Adrenal gland (tissue), 19 donors: ENCODE measurements around the gene FADS3. TPM values are rescaled to one million over a fixed set of nuclear protein-coding genes. Genes with fewer than 3 reads are reported as not detected.

ENCODE experiments used
- DNase-seq, 7 donors: peaks; one replicate each; pipeline ENCODE4 v3.0.0-alpha.2; 2019 to 2020
- H3K27ac ChIP-seq, 5 donors: fragments of 200-600 bp; sonication (generic) in 4 of 5; 1 replicate in 3 of 5; 2 replicates in 2 of 5; pipeline versions ENCODE4 v1.5.1 to v1.8.0; 2016 to 2020; ENCODE audit warnings: mild to moderate bottlenecking in 1 of 5
- H3K27me3 ChIP-seq: fragments of 200-600 bp; 2 replicates; pipeline ENCODE4 v1.8.0; 2021
- H3K36me3 ChIP-seq, 2 donors: fragments of 200-600 bp; replicated peaks in 1 of 2; 1 replicate in 1 of 2; 2 replicates in 1 of 2; pipeline versions ENCODE4 v1.5.1 to v1.8.0; 2018 to 2022
- H3K4me1 ChIP-seq, 2 donors: fragments of 200-600 bp; replicated peaks in 1 of 2; 1 replicate in 1 of 2; 2 replicates in 1 of 2; pipeline versions ENCODE4 v1.5.1 to v1.8.0; 2018 to 2021
- H3K4me3 ChIP-seq, 4 donors: fragments of 200-600 bp; sonication (generic) in 3 of 4; one replicate each; pipeline ENCODE4 v1.5.1; 2016 to 2018
- H3K9me3 ChIP-seq, 3 donors: fragments of 200-600 bp; sonication (generic) in 1 of 3; replicated peaks in 1 of 3; 1 replicate in 2 of 3; 2 replicates in 1 of 3; pipeline versions ENCODE4 v1.5.1 to v1.8.0; 2016 to 2021
- CTCF ChIP-seq, 6 experiments: fragments of 450-650 bp in 4 of 6; fragments of 200-600 bp in 2 of 6; sonication (generic) in 1 of 6; IDR thresholded peaks; 1 replicate in 5 of 6; 2 replicates in 1 of 6; pipeline versions ENCODE4 v1.5.1 to v1.8.0; 2016 to 2021; ENCODE audit warnings: antibody characterized with exemption in 6 of 6, mild to moderate bottlenecking in 2 of 6, moderate library complexity in 1 of 6
- POLR2A ChIP-seq, 2 donors: fragments of 450-650 bp; IDR thresholded peaks; one replicate each; pipeline ENCODE4 v1.6.1; 2017; ENCODE audit warnings: antibody characterized with exemption in 2 of 2, mild to moderate bottlenecking in 2 of 2, moderate library complexity in 1 of 2
- WGBS, 4 donors: extraction: QIAGEN DNeasy Blood & Tissue Kit in 2 of 4; methylation state at CpG; one replicate each; pipeline versions ENCODE4 v1.1.5 to v1.1.7; 2013 to 2017; 5-methylcytosine and 5-hydroxymethylcytosine counted together
- intact Hi-C, 2 donors: fragments of 100-400 bp; cut with DNase I; formaldehyde crosslinking; loops; one replicate each; pipeline versions ENCODE4 v1.14.1 to v1.15.0; 2022 to 2023
- long read RNA-seq, 10 donors: library from polyadenylated mRNA in 3 of 10; unstranded in 2 of 10; stranded (forward) in 1 of 10; transcript quantifications; one replicate each; pipeline ENCODE4 v2.0.0 and lab custom pipeline, GENCODE V29; 2021 to 2026
- polyA plus RNA-seq, 3 donors: library from polyadenylated mRNA; stranded (reverse); fragments of 200-250 nt in 2 of 3; fragments of 350-450 nt in 1 of 3; fragmentation: Illumina TruSeq in 1 of 3; extraction: RNeasy Lipid Tissue Mini Kit (QIAGEN cat#74804) in 1 of 3; gene quantifications; one replicate each; pipeline ENCODE4 v1.2.3, GENCODE V29; 2013 to 2014
- total RNA-seq, 9 donors: library from RNA; depleted of rRNA in 4 of 9; stranded (reverse); fragments of >200 nt in 4 of 9; fragments of 120-200 nt in 1 of 9; fragmentation: NEBNext Ultra II Directional in 1 of 9; extraction: Animal tissue kit (Norgen Biotek cat#: 25700) in 1 of 9; gene quantifications; one replicate each; pipeline versions ENCODE4 v1.1.0 to v1.2.4, GENCODE V29; 2013 to 2023
- donor health status: healthy with polysubstance abuse.
- donor health status: Bipolar disorder and iron deficiency.
- donor health status: DM: yes; HTN: yes; CAD: no.
- donor health status: DM: no; HTN: no; CAD: no.
- donor health status: DM: no; HTN: no; CAD: no.
- donor health status: DM: yes; HTN: yes; CAD: no.

FADS3 gene
- total RNA-seq, result 100 to 1,000 TPM in 6 of 9 donors, 10 to 100 TPM in 3; 22.2 to 145 (median 105) TPM
- polyA plus RNA-seq, result 100 to 1,000 TPM in 2 of 3 donors, 10 to 100 TPM in 1; 98.2 to 175 (median 103) TPM
- long read RNA-seq, donor 1, transcript FADS3-201 (12 exons, 1,779 nt), result major isoform, 6 of 13 reads
- long read RNA-seq, donor 1, partial matches to known transcripts, result 5 of 13 reads
- long read RNA-seq, donor 1, other reads (novel, unspliced or antisense), result 0 of 13 reads
- long read RNA-seq, donor 2, partial matches to known transcripts, result 0 of 3 reads
- long read RNA-seq, donor 2, other reads (novel, unspliced or antisense), result 0 of 3 reads
- long read RNA-seq, donor 3, transcript FADS3-201 (12 exons, 1,779 nt), result major isoform, 9 of 10 reads
- long read RNA-seq, donor 3, partial matches to known transcripts, result 0 of 10 reads
- long read RNA-seq, donor 3, other reads (novel, unspliced or antisense), result 0 of 10 reads
- long read RNA-seq, donor 4, transcript FADS3-201 (12 exons, 1,779 nt), result major isoform, 13 of 20 reads
- long read RNA-seq, donor 4, partial matches to known transcripts, result 4 of 20 reads
- long read RNA-seq, donor 4, other reads (novel, unspliced or antisense), result 3 of 20 reads
- long read RNA-seq, donor 5, transcript FADS3-201 (12 exons, 1,779 nt), result major isoform, 176 of 314 reads
- long read RNA-seq, donor 5, partial matches to known transcripts, result 11 of 314 reads
- long read RNA-seq, donor 5, other reads (novel, unspliced or antisense), result 123 of 314 reads
- long read RNA-seq, donor 6, transcript FADS3-201 (12 exons, 1,779 nt), result major isoform, 5 of 10 reads
- long read RNA-seq, donor 6, partial matches to known transcripts, result 2 of 10 reads
- long read RNA-seq, donor 6, other reads (novel, unspliced or antisense), result 2 of 10 reads
- long read RNA-seq, donor 7, partial matches to known transcripts, result 6 of 11 reads
- long read RNA-seq, donor 7, other reads (novel, unspliced or antisense), result 0 of 11 reads
- long read RNA-seq, donor 8, partial matches to known transcripts, result 0 of 5 reads
- long read RNA-seq, donor 8, other reads (novel, unspliced or antisense), result 0 of 5 reads
- long read RNA-seq, donor 9, transcript FADS3-201 (12 exons, 1,779 nt), result major isoform, 5 of 8 reads
- long read RNA-seq, donor 9, partial matches to known transcripts, result 0 of 8 reads
- long read RNA-seq, donor 9, other reads (novel, unspliced or antisense), result 0 of 8 reads
- long read RNA-seq, donor 10, partial matches to known transcripts, result 0 of 2 reads
- long read RNA-seq, donor 10, other reads (novel, unspliced or antisense), result 0 of 2 reads

GRCh38 chr11:61891331-61892084 is at the start of gene FADS3:
TSS of gene FADS3 (minus strand) at chr11:61891545. CDS start at chr11:61891381, 164 bp downstream.
- Histone ChIP-seq H3K9me3 (no peaks in the 10 kb centered on the region), H3K27me3 (no peaks in the 10 kb centered on the region), H3K4me3 (peak within 1 kb of the TSS; percentile 26 to 66 (median 54)), H3K4me1 (peaks cover 18 to 38% of the 10 kb centered on the region in 2 donors), H3K36me3 (no peaks in the 10 kb centered on the region), H3K27ac (peak within 1 kb of the TSS in 4 of 5 donors; percentile 71 to 92 (median 76))
- 0 to 1% (median 0%) methylated on average over 2 to 95 of the region's 96 CpGs for WGBS, 4 donors
- intact Hi-C loops, result no loop called here
- DNase-seq, result peak; percentile 88 to 92 (median 91)
- TF ChIP-seq POLR2A (IDR thresholded peaks at IDR 0.05) (peak; percentile 68 to 87), CTCF (IDR thresholded peaks at IDR 0.05) (peak in 2 of 6 experiments; percentile 8 to 11)

- no peaks in the 10 kb centered on the region for H3K27me3 ChIP-seq
- 75 to 95% (median 85%) methylated on average over 10 of the region's 10 CpGs for WGBS, 4 donors
- H3K27ac ChIP-seq, result no peak overlapping the region
- no peak overlapping the region for H3K4me3 ChIP-seq
- H3K4me1 ChIP-seq, result no peaks in the 10 kb centered on the region
- DNase-seq, result no peak
- H3K9me3 ChIP-seq, result no peaks in the 10 kb centered on the region
- H3K36me3 ChIP-seq, result no peaks in the 10 kb centered on the region
- TF ChIP-seq POLR2A (IDR thresholded peaks at IDR 0.05), result no peak
- TF ChIP-seq CTCF (IDR thresholded peaks at IDR 0.05), result no peak
- intact Hi-C loops, result no loop called here
Observed at GRCh38 chr11:61940466-61940865, 49.1 kb upstream of the FADS3 start.

- no peaks in the 10 kb centered on the region for H3K4me1 ChIP-seq
- no peak overlapping the region for H3K27ac ChIP-seq
- 71 to 86% (median 77%) methylated on average over 2 of the region's 2 CpGs for WGBS, 4 donors
- TF ChIP-seq POLR2A (IDR thresholded peaks at IDR 0.05), result no peak
- TF ChIP-seq CTCF (IDR thresholded peaks at IDR 0.05), result no peak
- intact Hi-C loops, result no loop called here
- H3K4me3 ChIP-seq, result no peak overlapping the region
- no peaks in the 10 kb centered on the region for H3K36me3 ChIP-seq
- H3K9me3 ChIP-seq, result no peaks in the 10 kb centered on the region
- no peak for DNase-seq
- H3K27me3 ChIP-seq, result no peaks in the 10 kb centered on the region
Observed at GRCh38 chr11:61935861-61936260, 44.5 kb upstream of the FADS3 start.
